SK-MEL-5 (cell line): Measurements from ENCODE around the gene PRDX6. TPM values are rescaled to one million over a fixed set of nuclear protein-coding genes. Genes with fewer than 3 reads are reported as not detected.

Source experiments
- DNase-seq: peaks from one replicate; pipeline ENCODE4 v3.0.0-alpha.2; 2016; ENCODE audit warnings: low read depth, low spot score
- in situ Hi-C: cut with HindIII; loops from 2 replicates; pipeline ENCODE4 v1.10.0; 2016; ENCODE audit warnings: low sequenced_read_pairs, high pct_unique_total_duplicates, low pct_unique_long_range_greater_than_20kb
- polyA plus RNA-seq, 2 experiments: library from polyadenylated mRNA; depleted of rRNA; stranded (reverse); fragments of >200 nt; gene quantifications; 2 replicates each; pipeline ENCODE4 v1.2.3, GENCODE V29; 2015
- total RNA-seq: library from RNA; depleted of rRNA; stranded (reverse); fragments of >200 nt; shearing (Covaris generic); gene quantifications from 2 replicates; pipeline ENCODE4 v1.2.3, GENCODE V29; 2014; rRNA removed

PRDX6 gene, protein sequence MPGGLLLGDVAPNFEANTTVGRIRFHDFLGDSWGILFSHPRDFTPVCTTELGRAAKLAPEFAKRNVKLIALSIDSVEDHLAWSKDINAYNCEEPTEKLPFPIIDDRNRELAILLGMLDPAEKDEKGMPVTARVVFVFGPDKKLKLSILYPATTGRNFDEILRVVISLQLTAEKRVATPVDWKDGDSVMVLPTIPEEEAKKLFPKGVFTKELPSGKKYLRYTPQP
- 214 and 215 TPM in 2 replicates for total RNA-seq
- 118 and 124 TPM in 2 replicates for polyA plus RNA-seq (2015; cell fraction: cytosol; rRNA removed)
- 106 and 109 TPM in 2 replicates for polyA plus RNA-seq (2015; cell fraction: nucleus; rRNA removed)

DNA sequence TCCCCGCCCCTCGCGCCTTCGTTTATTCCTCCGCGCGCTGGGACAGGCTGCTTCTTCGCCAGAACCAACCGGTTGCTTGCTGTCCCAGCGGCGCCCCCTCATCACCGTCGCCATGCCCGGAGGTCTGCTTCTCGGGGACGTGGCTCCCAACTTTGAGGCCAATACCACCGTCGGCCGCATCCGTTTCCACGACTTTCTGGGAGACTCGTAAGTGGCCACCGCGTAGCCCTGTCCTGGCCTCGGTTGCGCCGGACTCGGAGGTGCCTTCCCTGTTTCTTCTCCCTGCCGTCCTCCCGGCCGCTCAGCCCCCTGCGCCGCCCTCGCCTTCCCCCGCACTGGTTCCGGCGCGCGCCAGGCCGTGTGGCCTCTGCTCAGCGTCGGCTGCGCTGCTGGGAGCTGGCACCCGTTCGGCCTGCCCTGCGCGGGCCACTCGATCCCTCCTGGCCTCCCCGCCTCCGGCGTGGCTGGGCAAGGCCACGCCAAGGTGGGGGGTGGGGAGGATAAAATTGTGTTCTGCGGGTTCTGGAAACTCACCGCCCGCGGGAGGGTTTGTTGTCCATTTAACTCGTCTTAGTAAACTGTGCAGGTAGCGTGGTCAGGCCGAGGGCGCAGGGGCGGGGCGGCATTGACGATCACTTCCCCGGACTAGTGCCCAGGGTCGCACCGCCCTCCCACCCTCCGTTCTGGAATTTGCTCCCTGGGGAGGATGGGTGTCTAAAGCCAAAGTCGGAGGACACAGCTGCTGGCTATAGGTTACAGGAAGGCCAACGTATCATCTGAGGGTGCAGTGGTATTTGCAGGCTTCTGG is at the start of gene PRDX6:
PRDX6 (plus strand) TSS at position 50 of the 808 bp plus-strand sequence; CDS start at position 113, 63 bp downstream.
- DNase-seq, result peak; percentile 77
- in situ Hi-C loops, result no loop called here

GRCh38 chr1:173429471-173430402 is 47.4 kb upstream of the PRDX6 start:
- DNase-seq, result peak; percentile 84
- in situ Hi-C loops, result no loop called here

- DNase-seq, result no peak
- in situ Hi-C loops, result no loop called here
These were observed 46.3 kb upstream of the PRDX6 start for GRCh38 chr1:173430677-173431303.

GRCh38 chr1:173431304-173432045 is 45.7 kb upstream of the PRDX6 start:
- in situ Hi-C loops, result no loop called here
- DNase-seq, result peak; percentile 94

- in situ Hi-C loops, result no loop called here
- no peak for DNase-seq
These were observed 44.8 kb upstream of the PRDX6 start for GRCh38 chr1:173432331-173432730.

GRCh38 chr1:173433751-173434326 is 43.3 kb upstream of the PRDX6 start:
- DNase-seq, result no peak
- in situ Hi-C loops, result no loop called here

DNA sequence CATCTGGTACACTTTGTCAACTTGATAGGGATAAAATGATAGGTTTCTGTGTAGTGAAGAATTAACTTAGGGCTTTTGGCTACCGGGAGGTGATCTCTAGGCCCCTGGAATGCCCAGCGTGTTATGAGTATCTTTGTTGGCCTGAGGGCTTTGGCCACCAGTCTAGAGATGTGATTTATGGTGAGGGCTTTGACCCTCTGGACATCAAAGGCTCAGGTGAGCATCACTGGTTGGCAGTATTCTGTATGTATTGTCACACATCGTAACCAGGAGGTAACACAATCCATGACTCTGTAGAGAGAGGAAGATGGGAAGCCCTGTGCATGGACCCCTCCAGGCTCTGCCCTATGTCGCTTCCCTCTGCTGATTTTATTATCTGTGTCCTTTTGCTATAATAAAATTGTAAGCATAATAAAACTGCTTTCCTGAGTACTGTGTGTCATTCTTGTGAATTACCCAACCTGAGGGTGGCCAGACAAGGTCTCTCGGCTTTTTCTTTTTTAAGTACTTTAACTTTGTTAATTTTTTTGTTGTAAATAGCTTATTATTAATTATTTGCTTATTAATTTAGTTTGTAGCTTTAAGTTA is 40.2 kb upstream of the PRDX6 start:
- in situ Hi-C loops, result no loop called here
- no peak for DNase-seq

GRCh38 chr1:173438675-173439074 is 38.5 kb upstream of the PRDX6 start:
- DNase-seq, result no peak
- in situ Hi-C loops, result no loop called here

DNA sequence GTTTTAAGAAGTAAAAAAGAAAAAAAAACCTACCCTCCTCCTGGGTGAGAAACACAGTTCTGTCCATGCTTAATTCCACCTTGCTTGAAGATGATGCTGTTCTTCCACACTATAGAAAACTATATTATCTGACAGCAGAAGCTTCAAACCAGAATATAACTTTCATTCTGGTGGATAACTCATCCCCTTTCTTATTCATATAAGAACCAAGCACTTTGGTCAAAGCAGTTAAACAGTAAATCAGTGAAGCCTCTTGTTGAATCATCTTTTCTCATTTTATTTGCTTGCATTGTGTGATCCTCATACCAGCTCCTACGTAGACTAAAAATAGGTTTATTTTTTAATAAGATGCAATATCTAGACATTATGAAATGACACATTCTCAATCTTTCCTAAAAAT is 36.7 kb upstream of the PRDX6 start:
- no peak for DNase-seq
- in situ Hi-C loops, result no loop called here

DNA sequence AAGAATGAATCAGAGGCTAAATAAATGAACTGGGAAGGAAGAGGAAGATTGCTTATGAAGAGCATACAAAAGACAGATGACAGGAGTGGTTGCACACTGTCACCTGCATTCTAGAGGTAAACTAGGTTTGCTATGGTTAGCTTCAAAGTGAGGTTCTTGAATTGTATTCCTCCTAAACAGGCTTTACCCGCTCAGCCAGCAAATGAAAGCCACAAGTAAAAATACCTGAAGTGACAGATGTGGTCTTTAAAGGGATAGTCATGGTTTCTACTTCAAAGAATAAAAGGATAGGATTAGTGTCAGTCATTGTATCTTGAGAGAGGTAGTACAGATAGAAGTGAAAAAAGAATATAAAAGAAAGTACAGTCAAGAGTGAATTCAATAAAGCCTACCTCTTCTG is 32.4 kb upstream of the PRDX6 start:
- DNase-seq, result no peak
- in situ Hi-C loops, result no loop called here

GRCh38 chr1:173445164-173445563 is 32.0 kb upstream of the PRDX6 start:
- in situ Hi-C loops, result no loop called here
- no peak for DNase-seq

GRCh38 chr1:173445656-173446055 is 31.5 kb upstream of the PRDX6 start:
- in situ Hi-C loops, result no loop called here
- DNase-seq, result no peak

DNA sequence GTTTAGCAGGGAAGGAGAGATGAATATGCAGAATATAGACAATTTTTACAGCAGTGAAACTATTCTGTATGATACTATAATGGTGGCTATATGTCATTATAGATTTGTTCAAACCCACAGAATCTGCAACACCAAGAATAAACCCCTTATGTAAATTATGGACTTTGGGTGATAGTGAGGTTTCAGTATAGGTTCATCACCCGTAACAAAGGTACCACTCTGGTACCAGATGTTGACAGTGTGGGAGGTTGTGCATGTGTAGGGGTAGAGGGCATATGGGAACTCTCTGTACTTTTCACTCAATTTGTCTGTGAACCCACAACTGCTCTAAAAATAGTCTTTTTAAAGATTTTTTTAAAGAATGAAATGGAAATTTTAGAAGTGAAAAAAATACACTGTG is 29.9 kb upstream of the PRDX6 start:
- in situ Hi-C loops, result no loop called here
- DNase-seq, result no peak

GRCh38 chr1:173448945-173449344 is 28.2 kb upstream of the PRDX6 start:
- in situ Hi-C loops, result no loop called here
- DNase-seq, result no peak

GRCh38 chr1:173451981-173452380 is 25.2 kb upstream of the PRDX6 start:
- no peak for DNase-seq
- in situ Hi-C loops, result no loop called here

GRCh38 chr1:173453982-173454381 is 23.2 kb upstream of the PRDX6 start:
- in situ Hi-C loops, result no loop called here
- DNase-seq, result no peak
